HG03565 (cell line): ENCODE measurements around the gene PCDHB11.
"Not testable (repeated sequence)": the region's sequence is repeated elsewhere in the genome, so short reads cannot be mapped to it uniquely, and the experiment has no call there.

Experiments used
- ATAC-seq: cut with Tn5 transposase; IDR thresholded peaks from one replicate; pipeline ENCODE4 v1.9.1; 2021; ENCODE audit warnings: mild to moderate bottlenecking, moderate library complexity; ENCODE audit not compliant: unreplicated experiment

The PCDHB11 gene

GRCh38 chr5:141235922-141236321, 36.5 kb downstream of the PCDHB11 start:
- not testable (repeated sequence) for ATAC-seq

GRCh38 chr5:141236516-141237313, 37.3 kb downstream of the PCDHB11 start:
- ATAC-seq = no peak

GRCh38 chr5:141241496-141241895, 42.1 kb downstream of the PCDHB11 start:
- ATAC-seq = no peak

- ATAC-seq = no peak
These were observed 45.9 kb downstream of the PCDHB11 start, which contains the start of gene PCDHB15 for GRCh38 chr5:141245250-141245717. Gene PCDHB15 (plus strand): TSS chr5:141245395. CDS start chr5:141245579, 184 bp downstream.

- not testable (repeated sequence) for ATAC-seq
These were observed 47.5 kb downstream of the PCDHB11 start for GRCh38 chr5:141246971-141247370.

- ATAC-seq = not testable (repeated sequence)
These were observed 48.0 kb downstream of the PCDHB11 start for GRCh38 chr5:141247434-141247833.

GRCh38 chr5:141250576-141250975, 51.1 kb downstream of the PCDHB11 start:
- no peak for ATAC-seq
